Measurements from ENCODE around the gene R3HDM4.

GRCh38 chr19:929891-930258 is 16.9 kb upstream of the R3HDM4 start:
- TF ChIP-seq CTCF (IDR thresholded peaks at IDR 0.05 in 4 of 5, conservative IDR thresholded peaks at IDR 0.05 in 1 of 5) (no peak), POLR2A (IDR thresholded peaks at IDR 0.05) (no peak)

All from gastrocnemius medialis (tissue), 4 donors.